Panc1 (cell line): ENCODE data around the gene CHST15. TPM values are rescaled to one million over a fixed set of nuclear protein-coding genes. Genes with fewer than 3 reads are reported as not detected.

Experiments used
- ATAC-seq: fragments of 200-7000 bp; cut with Tn5 transposase; 2 replicates; pipeline ENCODE4 v1.9.1; 2020; ENCODE audit warnings: mild to moderate bottlenecking, moderate library complexity
- BruUV-seq: library from RNA; stranded (reverse); fragments of 400-500 nt; replicated peaks from 2 replicates; lab custom pipeline; 2021; lab: Mats Ljungman, UMichigan
- CTCF ChIA-PET: fragments of 300-600 bp; sonication (Branson Sonifier 250); formaldehyde crosslinking; loops from one replicate; lab custom pipeline; 2022; ENCODE audit warnings: antibody characterized with exemption; lab: Charles Lee
- POLR2A ChIA-PET: fragments of 300-600 bp; sonication (Branson Sonifier 250); formaldehyde crosslinking; loops from one replicate; lab custom pipeline; 2022; ENCODE audit warnings: antibody characterized with exemption; lab: Charles Lee
- DNase-seq: peaks from one replicate; pipeline ENCODE4 v3.0.0-alpha.2; 2010; ENCODE audit warnings: low read depth, low spot score
- H3K27ac ChIP-seq: 2 replicates; pipeline ENCODE4 v1.5.1; 2011; ENCODE audit warnings: mild to moderate bottlenecking, low read length, inconsistent platforms
- H3K27me3 ChIP-seq: fragments of 200-500 bp; sonication (Bioruptor generic); 2 replicates; pipeline ENCODE4 v1.6.0; 2014; ENCODE audit warnings: low read length, inconsistent platforms; ENCODE audit not compliant: control insufficient read depth, insufficient read depth
- H3K36me3 ChIP-seq: fragments of 200-500 bp; sonication (Bioruptor generic); 2 replicates; pipeline ENCODE4 v1.5.1; 2014; ENCODE audit warnings: inconsistent platforms, mild to moderate bottlenecking, low read length, moderate library complexity; ENCODE audit not compliant: control insufficient read depth, insufficient read depth
- H3K4me1 ChIP-seq: 2 replicates; pipeline ENCODE4 v1.5.1; 2011; ENCODE audit warnings: inconsistent platforms, mild to moderate bottlenecking, low read length, moderate library complexity; ENCODE audit not compliant: control insufficient read depth, insufficient read depth
- H3K4me3 ChIP-seq, 2 experiments: 2 replicates each; pipeline ENCODE4 v1.5.1; 2011 to 2012; ENCODE audit warnings: low read depth in 2 of 2, low read length in 2 of 2, mild to moderate bottlenecking in 2 of 2, inconsistent platforms in 1 of 2, moderate library complexity in 1 of 2
- H3K9me3 ChIP-seq: fragments of 200-500 bp; sonication (Bioruptor generic); 2 replicates; pipeline ENCODE4 v1.5.1; 2014; ENCODE audit warnings: low read depth, mild to moderate bottlenecking, inconsistent platforms, low read length, moderate library complexity; ENCODE audit not compliant: control insufficient read depth, insufficient read depth
- POLR2AphosphoS5 ChIP-seq: IDR thresholded peaks from 2 replicates; pipeline ENCODE4 v1.6.1; 2012; ENCODE audit warnings: mild to moderate bottlenecking, low read depth, low read length, moderate library complexity
- SIN3A ChIP-seq: IDR thresholded peaks from 2 replicates; pipeline ENCODE4 v1.6.1; 2012; ENCODE audit warnings: low read depth, mild to moderate bottlenecking, low read length, moderate library complexity, borderline replicate concordance; ENCODE audit not compliant: insufficient read depth
- TCF7L2 ChIP-seq: IDR thresholded peaks from 2 replicates; pipeline ENCODE4 v1.6.1; 2011; ENCODE audit warnings: mild to moderate bottlenecking, low read depth, low read length, inconsistent platforms
- in situ Hi-C: cut with HindIII; loops from 2 replicates; pipeline ENCODE4 v1.10.0; 2016; ENCODE audit warnings: low sequenced_read_pairs, low pct_unique_long_range_greater_than_20kb
- intact Hi-C: fragments of 100-400 bp; cut with micrococcal nuclease; formaldehyde crosslinking; loops from one replicate; pipeline ENCODE4 v1.10.0; 2022; ENCODE audit not compliant: unreplicated experiment
- total RNA-seq: library from RNA; stranded (reverse); gene quantifications from one replicate; pipeline ENCODE4 v1.2.1, GENCODE V29; 2021; ENCODE audit not compliant: unreplicated experiment
- TF ChIP-seq, protein P1 (sequence below), 2 experiments: IDR thresholded peaks; 2 replicates each; pipeline ENCODE4 v1.6.1; 2011 to 2012; ENCODE audit warnings: low read depth in 2 of 2, control low read depth in 1 of 2, low read length in 1 of 2, mild to moderate bottlenecking in 1 of 2, moderate library complexity in 1 of 2; ENCODE audit not compliant: insufficient read depth in 1 of 2
- TF ChIP-seq, protein P2 (sequence below): fragments of 450-650 bp; IDR thresholded peaks from 2 replicates; pipeline ENCODE4 v1.5.1; 2017; ENCODE audit warnings: mild to moderate bottlenecking

CHST15 gene
- total RNA-seq, 1 experiment from 2014 or later = 33.2 TPM

DNA sequence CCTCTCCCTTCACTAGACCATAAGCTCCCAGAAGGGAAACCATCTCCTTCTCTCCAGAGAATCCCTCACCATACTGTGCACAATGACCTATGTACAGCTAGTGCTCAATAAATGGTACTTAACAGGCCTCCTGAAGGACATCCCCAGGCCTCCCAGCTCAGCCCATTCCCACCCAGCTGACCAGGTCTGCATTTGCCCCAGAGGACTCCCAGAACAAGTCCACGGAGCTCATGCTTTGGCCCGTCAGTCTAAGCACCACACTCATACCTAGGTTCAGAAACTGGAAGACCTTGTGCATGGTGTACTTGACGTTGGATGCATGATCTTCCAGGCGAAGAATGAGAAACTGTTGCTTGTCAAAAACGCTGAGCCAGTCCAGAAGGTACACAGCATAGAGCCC is 81.3 kb downstream of the CHST15 start:
- Histone ChIP-seq H3K27me3 (no peaks in the 10 kb centered on the region), H3K4me1 (no peaks in the 10 kb centered on the region), H3K36me3 (no peaks in the 10 kb centered on the region), H3K9me3 (no peaks in the 10 kb centered on the region), H3K27ac (no peak overlapping the region), H3K4me3 (no peak overlapping the region)
- ChIA-PET POLR2A (interaction anchor here (0.6 kb wide), 1 partner anchor 7 kb away, joined by 3 read pairs; no protein-coding TSS in a partner anchor), CTCF (no interaction called here)
- intact Hi-C loops = no loop called here
- ATAC-seq = no peak
- in situ Hi-C loops = no loop called here
- no TSS peak for BruUV-seq
- DNase-seq = no peak
- TF ChIP-seq SIN3A = no peak
- TF ChIP-seq POLR2AphosphoS5 = no peak
- TF ChIP-seq, protein P1, sequence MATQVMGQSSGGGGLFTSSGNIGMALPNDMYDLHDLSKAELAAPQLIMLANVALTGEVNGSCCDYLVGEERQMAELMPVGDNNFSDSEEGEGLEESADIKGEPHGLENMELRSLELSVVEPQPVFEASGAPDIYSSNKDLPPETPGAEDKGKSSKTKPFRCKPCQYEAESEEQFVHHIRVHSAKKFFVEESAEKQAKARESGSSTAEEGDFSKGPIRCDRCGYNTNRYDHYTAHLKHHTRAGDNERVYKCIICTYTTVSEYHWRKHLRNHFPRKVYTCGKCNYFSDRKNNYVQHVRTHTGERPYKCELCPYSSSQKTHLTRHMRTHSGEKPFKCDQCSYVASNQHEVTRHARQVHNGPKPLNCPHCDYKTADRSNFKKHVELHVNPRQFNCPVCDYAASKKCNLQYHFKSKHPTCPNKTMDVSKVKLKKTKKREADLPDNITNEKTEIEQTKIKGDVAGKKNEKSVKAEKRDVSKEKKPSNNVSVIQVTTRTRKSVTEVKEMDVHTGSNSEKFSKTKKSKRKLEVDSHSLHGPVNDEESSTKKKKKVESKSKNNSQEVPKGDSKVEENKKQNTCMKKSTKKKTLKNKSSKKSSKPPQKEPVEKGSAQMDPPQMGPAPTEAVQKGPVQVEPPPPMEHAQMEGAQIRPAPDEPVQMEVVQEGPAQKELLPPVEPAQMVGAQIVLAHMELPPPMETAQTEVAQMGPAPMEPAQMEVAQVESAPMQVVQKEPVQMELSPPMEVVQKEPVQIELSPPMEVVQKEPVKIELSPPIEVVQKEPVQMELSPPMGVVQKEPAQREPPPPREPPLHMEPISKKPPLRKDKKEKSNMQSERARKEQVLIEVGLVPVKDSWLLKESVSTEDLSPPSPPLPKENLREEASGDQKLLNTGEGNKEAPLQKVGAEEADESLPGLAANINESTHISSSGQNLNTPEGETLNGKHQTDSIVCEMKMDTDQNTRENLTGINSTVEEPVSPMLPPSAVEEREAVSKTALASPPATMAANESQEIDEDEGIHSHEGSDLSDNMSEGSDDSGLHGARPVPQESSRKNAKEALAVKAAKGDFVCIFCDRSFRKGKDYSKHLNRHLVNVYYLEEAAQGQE (IDR thresholded peaks at IDR 0.05; ENCODE audit: insufficient read depth in 1 of 2, low read depth in 2 of 2, low read length in 1 of 2) = no peak
- TF ChIP-seq TCF7L2 = no peak
- TF ChIP-seq, protein P2, sequence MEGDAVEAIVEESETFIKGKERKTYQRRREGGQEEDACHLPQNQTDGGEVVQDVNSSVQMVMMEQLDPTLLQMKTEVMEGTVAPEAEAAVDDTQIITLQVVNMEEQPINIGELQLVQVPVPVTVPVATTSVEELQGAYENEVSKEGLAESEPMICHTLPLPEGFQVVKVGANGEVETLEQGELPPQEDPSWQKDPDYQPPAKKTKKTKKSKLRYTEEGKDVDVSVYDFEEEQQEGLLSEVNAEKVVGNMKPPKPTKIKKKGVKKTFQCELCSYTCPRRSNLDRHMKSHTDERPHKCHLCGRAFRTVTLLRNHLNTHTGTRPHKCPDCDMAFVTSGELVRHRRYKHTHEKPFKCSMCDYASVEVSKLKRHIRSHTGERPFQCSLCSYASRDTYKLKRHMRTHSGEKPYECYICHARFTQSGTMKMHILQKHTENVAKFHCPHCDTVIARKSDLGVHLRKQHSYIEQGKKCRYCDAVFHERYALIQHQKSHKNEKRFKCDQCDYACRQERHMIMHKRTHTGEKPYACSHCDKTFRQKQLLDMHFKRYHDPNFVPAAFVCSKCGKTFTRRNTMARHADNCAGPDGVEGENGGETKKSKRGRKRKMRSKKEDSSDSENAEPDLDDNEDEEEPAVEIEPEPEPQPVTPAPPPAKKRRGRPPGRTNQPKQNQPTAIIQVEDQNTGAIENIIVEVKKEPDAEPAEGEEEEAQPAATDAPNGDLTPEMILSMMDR = no peak

DNA sequence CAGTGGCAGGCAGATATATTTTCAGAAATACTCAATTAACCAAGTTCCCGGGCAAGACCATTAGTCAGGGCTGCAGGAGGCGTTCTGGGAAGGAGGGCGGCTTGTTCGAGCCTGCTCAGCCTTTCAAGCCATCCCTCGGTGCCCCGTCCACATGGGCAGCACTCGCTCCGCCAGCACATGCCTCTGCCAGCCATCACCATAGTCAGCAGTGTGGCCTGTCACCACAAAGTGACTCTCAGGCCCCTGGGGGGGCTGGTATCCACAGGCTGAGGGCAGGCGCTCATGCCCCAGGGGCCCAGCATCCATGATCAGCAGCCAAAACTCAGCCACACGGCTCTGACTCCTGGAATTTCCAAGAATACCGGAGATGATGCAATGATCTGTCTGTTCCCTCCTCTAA is 81.9 kb downstream of the CHST15 start:
- CTCF ChIA-PET = no interaction called here
- no peaks in the 10 kb centered on the region for H3K36me3 ChIP-seq
- TF ChIP-seq, protein P2 = no peak
- no peak for TF ChIP-seq TCF7L2
- no peak for TF ChIP-seq SIN3A
- no peak for TF ChIP-seq POLR2AphosphoS5
- TF ChIP-seq, protein P1 (IDR thresholded peaks at IDR 0.05; ENCODE audit: insufficient read depth in 1 of 2, low read depth in 2 of 2, low read length in 1 of 2) = no peak
- H3K27ac ChIP-seq = no peak overlapping the region
- H3K27me3 ChIP-seq = no peaks in the 10 kb centered on the region
- no peak for DNase-seq
- in situ Hi-C loops = no loop called here
- no peak overlapping the region for H3K4me3 ChIP-seq
- H3K9me3 ChIP-seq = no peaks in the 10 kb centered on the region
- POLR2A ChIA-PET = no interaction called here
- BruUV-seq = no TSS peak
- no peaks in the 10 kb centered on the region for H3K4me1 ChIP-seq
- ATAC-seq = no peak
- intact Hi-C loops = no loop called here
